Measurements from ENCODE around the gene NIT2.

NIT2 gene

DNA sequence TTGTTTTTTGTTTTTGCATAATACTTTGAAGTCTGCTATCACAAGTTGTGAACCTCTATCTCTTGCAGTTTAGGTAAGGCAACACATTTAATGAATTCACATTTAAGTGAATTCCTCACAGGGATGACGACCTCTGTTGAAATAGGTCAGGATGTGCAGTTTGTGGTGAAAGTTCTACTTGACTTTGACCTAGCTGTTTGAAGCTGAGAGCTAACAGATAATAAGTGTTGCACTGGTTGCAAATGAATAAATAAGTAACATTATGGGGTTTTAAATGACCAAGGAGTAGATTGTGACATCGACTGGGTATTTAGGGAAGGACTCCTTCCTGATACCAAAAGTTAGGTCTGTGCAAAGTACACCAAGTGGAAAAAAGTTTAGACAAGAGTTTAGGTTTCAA lies 23.9 kb downstream of the NIT2 start:
- DNase-seq (ENCODE audit: insufficient read length, low spot score) (no peak), FAIRE-seq (no peak)
- TF ChIP-seq, protein P1, sequence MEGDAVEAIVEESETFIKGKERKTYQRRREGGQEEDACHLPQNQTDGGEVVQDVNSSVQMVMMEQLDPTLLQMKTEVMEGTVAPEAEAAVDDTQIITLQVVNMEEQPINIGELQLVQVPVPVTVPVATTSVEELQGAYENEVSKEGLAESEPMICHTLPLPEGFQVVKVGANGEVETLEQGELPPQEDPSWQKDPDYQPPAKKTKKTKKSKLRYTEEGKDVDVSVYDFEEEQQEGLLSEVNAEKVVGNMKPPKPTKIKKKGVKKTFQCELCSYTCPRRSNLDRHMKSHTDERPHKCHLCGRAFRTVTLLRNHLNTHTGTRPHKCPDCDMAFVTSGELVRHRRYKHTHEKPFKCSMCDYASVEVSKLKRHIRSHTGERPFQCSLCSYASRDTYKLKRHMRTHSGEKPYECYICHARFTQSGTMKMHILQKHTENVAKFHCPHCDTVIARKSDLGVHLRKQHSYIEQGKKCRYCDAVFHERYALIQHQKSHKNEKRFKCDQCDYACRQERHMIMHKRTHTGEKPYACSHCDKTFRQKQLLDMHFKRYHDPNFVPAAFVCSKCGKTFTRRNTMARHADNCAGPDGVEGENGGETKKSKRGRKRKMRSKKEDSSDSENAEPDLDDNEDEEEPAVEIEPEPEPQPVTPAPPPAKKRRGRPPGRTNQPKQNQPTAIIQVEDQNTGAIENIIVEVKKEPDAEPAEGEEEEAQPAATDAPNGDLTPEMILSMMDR (IDR thresholded peaks at IDR 0.05; ENCODE audit: insufficient read depth, missing control alignments): no peak

DNA sequence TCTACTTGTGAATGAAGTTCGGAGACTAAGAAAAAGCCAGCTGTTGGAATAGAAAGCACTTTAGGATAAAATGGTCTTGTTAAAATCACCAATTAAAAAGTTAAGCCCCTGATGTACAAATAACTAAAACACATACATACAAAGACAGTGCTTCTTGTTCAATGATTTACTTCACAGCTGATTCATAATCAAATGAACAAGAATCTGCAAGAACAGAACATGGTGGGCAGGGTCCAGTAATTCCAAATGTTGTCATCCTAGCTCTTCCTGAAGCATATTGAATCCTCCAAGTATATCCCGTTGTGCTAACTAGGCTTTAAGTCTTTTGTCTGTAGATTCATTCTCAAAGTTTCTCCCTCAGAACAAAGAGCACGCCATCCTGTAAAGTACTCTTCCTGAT lies 24.5 kb downstream of the NIT2 start:
- no peak for FAIRE-seq
- no peak for DNase-seq (ENCODE audit: insufficient read length, low spot score)

DNA sequence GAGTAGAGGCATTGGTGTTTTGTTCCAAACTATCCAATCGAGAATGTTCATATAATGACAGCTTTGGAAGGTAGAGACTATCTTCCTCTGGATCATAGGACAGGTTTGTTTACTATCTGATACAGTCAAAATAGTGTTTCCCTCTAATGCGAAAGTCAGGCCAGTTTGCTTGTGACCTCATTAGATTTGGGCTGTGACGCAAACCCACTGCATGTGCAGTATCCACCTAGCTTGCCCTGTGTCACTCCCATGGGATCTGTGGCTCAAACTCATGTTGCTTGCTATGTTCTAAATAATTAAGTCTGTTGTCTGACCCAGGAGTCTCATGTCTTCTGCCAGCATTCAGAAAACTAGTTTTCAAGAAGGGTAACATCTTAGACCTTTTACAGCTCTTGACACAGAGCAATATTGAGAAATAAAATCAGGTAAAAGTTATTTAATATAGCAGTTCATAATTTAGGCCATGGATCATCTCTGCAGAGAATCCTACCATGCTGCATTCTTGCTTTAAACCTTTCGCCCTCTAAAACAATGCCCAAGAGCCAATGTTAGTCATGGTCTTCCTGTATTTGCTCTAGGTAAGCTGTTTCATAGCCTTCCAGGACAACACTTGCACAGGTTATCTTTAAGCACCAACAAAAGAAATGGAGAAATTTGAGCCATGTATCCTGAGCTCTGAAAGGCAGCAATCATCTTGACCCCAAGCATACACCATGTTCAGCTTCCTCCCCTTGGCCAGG lies 26.4 kb downstream of the NIT2 start:
- no peak for FAIRE-seq
- TF ChIP-seq, protein P1 (IDR thresholded peaks at IDR 0.05; ENCODE audit: insufficient read depth, missing control alignments): no peak
- DNase-seq (ENCODE audit: insufficient read length, low spot score): no peak

More for the DNA sequence above, 24.5 kb downstream of the NIT2 start:
- TF ChIP-seq, protein P1 (IDR thresholded peaks at IDR 0.05; ENCODE audit: insufficient read depth, missing control alignments): no peak

DNA sequence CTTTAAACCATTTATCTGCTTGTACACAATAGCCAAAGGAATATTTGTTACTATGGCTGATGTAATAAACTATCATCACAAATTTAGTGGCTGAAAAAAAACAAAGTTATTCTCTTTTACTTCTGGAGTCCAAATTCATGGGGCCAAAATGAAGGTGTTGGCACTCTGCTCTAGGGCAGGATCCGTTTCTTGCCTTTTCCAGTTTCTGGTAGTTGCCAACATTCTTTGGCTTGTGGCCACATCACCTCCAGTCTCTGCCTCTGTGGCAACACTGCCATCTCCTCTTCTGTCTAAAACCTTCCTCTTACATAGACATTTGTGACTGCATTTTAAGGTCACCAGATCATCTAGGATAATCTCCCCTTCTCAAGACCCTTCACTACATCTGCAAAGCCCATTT lies 27.3 kb downstream of the NIT2 start:
- FAIRE-seq (no peak), DNase-seq (ENCODE audit: insufficient read length, low spot score) (no peak)
- TF ChIP-seq, protein P1 (IDR thresholded peaks at IDR 0.05; ENCODE audit: insufficient read depth, missing control alignments): no peak

DNA sequence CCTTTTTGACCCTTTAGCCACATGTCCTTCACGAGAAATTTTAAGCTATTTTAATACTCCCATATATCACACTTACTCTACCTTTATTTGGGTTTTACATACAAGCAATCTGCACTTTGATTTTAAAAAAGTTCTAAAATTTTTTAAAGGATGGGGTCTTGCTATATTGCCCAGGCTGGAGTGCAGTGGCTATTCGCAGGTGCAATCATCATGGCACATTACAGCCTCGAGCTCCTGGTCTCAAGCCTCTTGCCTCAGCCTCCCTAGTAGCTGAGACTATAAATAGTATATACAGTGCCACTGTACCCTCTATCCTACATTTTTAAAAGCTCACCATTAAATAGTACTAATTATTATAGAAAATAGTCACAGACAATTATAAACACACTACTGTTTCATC lies 29.9 kb downstream of the NIT2 start:
- TF ChIP-seq, protein P1 (IDR thresholded peaks at IDR 0.05; ENCODE audit: insufficient read depth, missing control alignments): no peak
- no peak for FAIRE-seq
- DNase-seq (ENCODE audit: insufficient read length, low spot score): no peak

DNA sequence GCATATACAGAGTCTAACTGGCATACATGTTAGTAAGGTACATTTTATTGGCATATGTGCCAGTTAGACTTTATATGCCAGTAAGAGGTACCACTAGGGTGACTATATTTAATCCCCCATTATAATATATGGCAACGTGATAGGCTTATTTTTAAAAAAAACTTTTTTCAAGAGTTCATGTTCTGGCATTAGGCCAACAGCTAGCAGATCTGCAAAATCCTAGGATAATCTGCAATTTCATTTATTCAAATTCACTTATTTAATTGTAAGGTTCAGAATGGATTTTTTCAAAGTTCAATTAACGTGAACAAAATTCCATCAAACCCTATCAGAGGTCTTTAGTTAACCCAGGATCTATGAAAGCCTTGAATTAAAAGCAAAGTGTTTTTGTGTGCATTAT lies 31.9 kb downstream of the NIT2 start:
- no peak for FAIRE-seq
- TF ChIP-seq, protein P1 (IDR thresholded peaks at IDR 0.05; ENCODE audit: insufficient read depth, missing control alignments): no peak
- no peak for DNase-seq (ENCODE audit: insufficient read length, low spot score)

DNA sequence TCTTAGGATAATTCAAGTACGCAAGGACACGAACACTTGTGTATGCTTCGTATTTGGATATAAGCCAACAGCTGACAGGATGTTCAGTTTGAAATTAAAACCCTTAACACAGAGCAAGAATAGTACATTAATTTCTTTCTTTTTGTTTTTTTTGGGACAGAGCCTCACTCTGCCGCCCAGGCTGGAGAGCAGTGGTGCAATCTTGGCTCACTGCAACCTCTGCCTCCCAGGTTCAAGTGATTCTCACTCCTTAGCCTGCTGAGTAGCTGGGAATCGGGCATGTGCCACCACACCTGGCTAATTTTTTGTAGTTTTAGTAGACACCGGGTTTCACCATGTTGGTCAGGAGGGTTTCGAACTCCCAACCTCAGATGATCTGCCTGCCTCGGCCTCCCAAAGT lies 33.9 kb downstream of the NIT2 start:
- DNase-seq (ENCODE audit: insufficient read length, low spot score): no peak
- no peak for FAIRE-seq
- TF ChIP-seq, protein P1 (IDR thresholded peaks at IDR 0.05; ENCODE audit: insufficient read depth, missing control alignments): no peak

Data from D721Med (cell line).